Endothelial cell of umbilical vein (primary cell): ENCODE measurements around the gene PRKCZ. TPM values are rescaled to one million over a fixed set of nuclear protein-coding genes. Genes with fewer than 3 reads are reported as not detected.

Experiments used
- BruUV-seq: library from RNA; stranded (reverse); fragments of 400-500 nt; replicated peaks from 2 replicates; lab custom pipeline; 2021; lab: Mats Ljungman, UMichigan
- CTCF ChIA-PET: fragments of 300-600, 350-600 bp; sonication (Branson Sonifier 250); formaldehyde crosslinking; loops from one replicate; lab custom pipeline; 2021; ENCODE audit warnings: antibody characterized with exemption, inconsistent platforms; lab: Charles Lee
- POLR2A ChIA-PET: fragments of 300-600, 350-600 bp; sonication (Branson Sonifier 250); formaldehyde crosslinking; loops from one replicate; lab custom pipeline; 2021; ENCODE audit warnings: antibody characterized with exemption, inconsistent platforms; lab: Charles Lee
- DNase-seq: peaks from one replicate; pipeline ENCODE4 v3.0.0-alpha.2; 2011; ENCODE audit warnings: low read depth, low spot score
- FAIRE-seq: peaks from 2 replicates; lab custom pipeline; 2011; peaks lifted over from hg19 to GRCh38; lab: Jason Lieb, UNC
- H2AFZ ChIP-seq: 2 replicates; pipeline ENCODE4 v1.6.0; 2012; ENCODE audit warnings: low read depth, low read length, control low read depth, inconsistent platforms
- H3K27ac ChIP-seq: 2 replicates; pipeline ENCODE4 v1.5.1; 2011; ENCODE audit warnings: low read depth, mild to moderate bottlenecking, control low read depth, low read length, moderate library complexity; ENCODE audit not compliant: insufficient read depth
- H3K27me3 ChIP-seq, 2 experiments: 2 replicates each; pipeline versions ENCODE4 v1.6.0 to v1.6.1; 2011; ENCODE audit warnings: low read length in 2 of 2, mixed read lengths in 1 of 2; ENCODE audit not compliant: control insufficient read depth in 2 of 2, insufficient read depth in 2 of 2
- H3K36me3 ChIP-seq, 2 experiments: 2 replicates in 1 of 2; 3 replicates in 1 of 2; pipeline ENCODE4 v1.5.1; 2011; ENCODE audit warnings: low read length in 2 of 2, mild to moderate bottlenecking in 1 of 2, moderate library complexity in 1 of 2; ENCODE audit not compliant: control insufficient read depth in 2 of 2, insufficient read depth in 2 of 2; ENCODE audit errors: extremely low read depth in 1 of 2
- H3K4me1 ChIP-seq: 3 replicates; pipeline ENCODE4 v1.5.1; 2011; ENCODE audit warnings: mild to moderate bottlenecking, low read length; ENCODE audit not compliant: control insufficient read depth, insufficient read depth; ENCODE audit errors: extremely low read depth
- H3K4me2 ChIP-seq: 2 replicates; pipeline ENCODE4 v1.6.1; 2011; ENCODE audit warnings: low read length, control low read depth, mixed read lengths; ENCODE audit not compliant: insufficient read depth
- H3K4me3 ChIP-seq, 3 experiments: fragments of 200-600 bp in 1 of 3; sonication (generic), shearing (Covaris generic) in 1 of 3; replicated peaks in 1 of 3; 2 replicates each; pipeline ENCODE4 v1.5.1; 2011 to 2016; ENCODE audit warnings: control low read depth in 3 of 3, low read length in 3 of 3, mild to moderate bottlenecking in 2 of 3, inconsistent platforms in 1 of 3, low read depth in 1 of 3, moderate library complexity in 1 of 3; ENCODE audit not compliant: insufficient read depth in 1 of 3
- H3K79me2 ChIP-seq: 2 replicates; pipeline ENCODE4 v1.6.0; 2012; ENCODE audit warnings: low read length, inconsistent platforms; ENCODE audit not compliant: control insufficient read depth, insufficient read depth
- H3K9ac ChIP-seq: replicated peaks from 2 replicates; pipeline ENCODE3; 2011; ENCODE audit warnings: low read length, control low read depth; ENCODE audit not compliant: insufficient read depth; ENCODE audit errors: extremely low read depth
- H3K9me1 ChIP-seq: replicated peaks from 3 replicates; pipeline ENCODE4 v1.6.0; 2011; ENCODE audit warnings: mild to moderate bottlenecking, low read length; ENCODE audit not compliant: control insufficient read depth, insufficient read depth; ENCODE audit errors: extremely low read depth
- H3K9me3 ChIP-seq: replicated peaks from 2 replicates; pipeline ENCODE4 v1.5.1; 2012; ENCODE audit warnings: low read length, inconsistent platforms; ENCODE audit not compliant: control insufficient read depth, insufficient read depth
- H4K20me1 ChIP-seq: replicated peaks from 2 replicates; pipeline ENCODE3; 2011; ENCODE audit warnings: mild to moderate bottlenecking, low read length; ENCODE audit not compliant: control insufficient read depth, insufficient read depth; ENCODE audit errors: extremely low read depth
- CTCF ChIP-seq, 2 donors: IDR thresholded peaks; 1 replicate in 1 of 2; 2 replicates in 1 of 2; pipeline ENCODE4 v1.5.1; 2011; ENCODE audit warnings: low read length in 2 of 2, mild to moderate bottlenecking in 2 of 2, moderate library complexity in 2 of 2, control low read depth in 1 of 2, inconsistent platforms in 1 of 2, low read depth in 1 of 2; ENCODE audit not compliant: insufficient read depth in 1 of 2; ENCODE audit errors: extremely low read depth in 1 of 2
- EZH2 ChIP-seq: IDR thresholded peaks from 2 replicates; pipeline ENCODE4 v1.6.1; 2012; ENCODE audit warnings: borderline replicate concordance, low read depth, mild to moderate bottlenecking, moderate library complexity, low read length, inconsistent platforms; ENCODE audit not compliant: severe bottlenecking
- GATA2 ChIP-seq: IDR thresholded peaks from 2 replicates; pipeline ENCODE4 v1.7.0; 2011; ENCODE audit warnings: low read depth, mild to moderate bottlenecking, moderate library complexity, mixed read lengths, low read length; ENCODE audit not compliant: insufficient read length, insufficient read depth
- JUN ChIP-seq: IDR thresholded peaks from 2 replicates; pipeline ENCODE4 v1.6.1; 2011; ENCODE audit warnings: borderline replicate concordance, low read depth; ENCODE audit not compliant: insufficient read length, insufficient read depth
- MAX ChIP-seq: IDR thresholded peaks from 2 replicates; pipeline ENCODE4 v1.6.1; 2011; ENCODE audit not compliant: insufficient read depth, insufficient read length
- POLR2A ChIP-seq: IDR thresholded peaks from 2 replicates; pipeline ENCODE4 v1.6.1; 2012; ENCODE audit warnings: low read depth, mild to moderate bottlenecking, control low read depth, low read length
- POLR2AphosphoS5 ChIP-seq: IDR thresholded peaks from 2 replicates; pipeline ENCODE4 v1.6.1; 2012; ENCODE audit warnings: low read depth, mild to moderate bottlenecking, control low read depth, low read length, moderate library complexity; ENCODE audit not compliant: insufficient read depth
- dilution Hi-C: fragments of 300-500 bp; cut with MboI; formaldehyde crosslinking; loops from one replicate; pipeline ENCODE4 v1.15.0; 2019; ENCODE audit warnings: low sequenced_read_pairs; ENCODE audit not compliant: extremely low pct_ligation_motif_present
- intact Hi-C: fragments of 100-400 bp; cut with micrococcal nuclease; formaldehyde crosslinking; loops from one replicate; pipeline ENCODE4 v1.10.0; 2022
- polyA plus RNA-seq, 4 experiments: library from polyadenylated mRNA; depleted of rRNA in 3 of 4; stranded (reverse) in 3 of 4; unstranded in 1 of 4; fragments of >200 nt; gene quantifications; 2 replicates each; pipeline versions ENCODE4 v1.2.1 to v1.2.3, GENCODE V29; 2011 to 2012; ENCODE audit warnings: missing spikeins in 1 of 4
- total RNA-seq: library from RNA; stranded (reverse); gene quantifications from 2 replicates; pipeline ENCODE4 v1.2.3, GENCODE V29; 2021

The PRKCZ gene
- total and polyA plus RNA-seq, 2 donors (not counting 3 experiments of a cell fraction or from before 2014, with no cell fraction given), result 0.22 to 1.7 TPM

GRCh38 chr1:2031546-2032540 is 18.4 kb upstream of the PRKCZ start:
- Histone ChIP-seq H3K4me3 (no peak overlapping the region), H3K27ac (no peak overlapping the region), H3K27me3 (no peaks in the 10 kb centered on the region), H3K79me2 (no peaks in the 10 kb centered on the region), H3K4me2 (no peak overlapping the region), H3K9ac (no peak overlapping the region), H3K9me3 (no peaks in the 10 kb centered on the region), H3K9me1 (no peaks in the 10 kb centered on the region), H4K20me1 (no peaks in the 10 kb centered on the region), H2AFZ (no peak overlapping the region), H3K36me3 (no peaks in the 10 kb centered on the region), H3K4me1 (no peaks in the 10 kb centered on the region)
- POLR2A ChIA-PET, result no interaction called here
- TF ChIP-seq MAX (no peak), POLR2AphosphoS5 (no peak), EZH2 (no peak), JUN (no peak), POLR2A (no peak), CTCF (IDR thresholded peaks at IDR 0.05; ENCODE audit: extremely low read depth in 1 of 2, insufficient read depth in 1 of 2, low read depth in 1 of 2, low read length in 2 of 2) (no peak), GATA2 (no peak)
- DNase-seq, result no peak
- intact Hi-C loops, result no loop called here
- no TSS peak for BruUV-seq
- no peak for FAIRE-seq
- CTCF ChIA-PET, result interaction anchor here (4.7 kb wide), 1 partner anchor 13 kb away, joined by 19 read pairs; no protein-coding TSS in a partner anchor
- dilution Hi-C loops, result no loop called here
